Endodermal cell (in vitro differentiated cells): Measurements from ENCODE around the gene KCNK3. TPM values are rescaled to one million over a fixed set of nuclear protein-coding genes. Genes with fewer than 3 reads are reported as not detected.

Experiments used
- DNase-seq: peaks from one replicate; pipeline ENCODE4 v3.0.0-alpha.2; 2017
- H3K27ac ChIP-seq: 2 replicates; pipeline ENCODE4 v1.5.1; 2013; ENCODE audit warnings: mild to moderate bottlenecking, low read depth, low read length, moderate library complexity
- H3K27me3 ChIP-seq: 2 replicates; pipeline ENCODE4 v1.6.1; 2013; ENCODE audit warnings: mild to moderate bottlenecking, low read length, moderate library complexity; ENCODE audit not compliant: insufficient read depth, control insufficient read depth, poor library complexity, severe bottlenecking
- H3K36me3 ChIP-seq: 2 replicates; pipeline ENCODE4 v1.7.0; 2013; ENCODE audit warnings: mild to moderate bottlenecking, low read length, moderate library complexity; ENCODE audit not compliant: control insufficient read depth, insufficient read depth
- H3K4me1 ChIP-seq: one replicate; pipeline ENCODE4 v1.7.0; 2013; ENCODE audit warnings: low read length; ENCODE audit not compliant: control insufficient read depth, insufficient read depth
- H3K4me3 ChIP-seq: 2 replicates; pipeline ENCODE4 v1.5.1; 2013; ENCODE audit warnings: mild to moderate bottlenecking, low read length, moderate library complexity
- H3K9ac ChIP-seq: 2 replicates; pipeline ENCODE4 v1.6.1; 2013; ENCODE audit warnings: mild to moderate bottlenecking, low read length, moderate library complexity; ENCODE audit not compliant: poor library complexity, severe bottlenecking; ENCODE audit errors: extremely low read depth
- H3K9me3 ChIP-seq: 2 replicates; pipeline ENCODE4 v1.6.1; 2013; ENCODE audit warnings: mild to moderate bottlenecking, low read length, moderate library complexity; ENCODE audit not compliant: control insufficient read depth
- H3K27ac Mint-ChIP-seq: 2 replicates; pipeline ENCODE4 v1.8.0; 2020; ENCODE audit warnings: mixed read lengths
- H3K27me3 Mint-ChIP-seq: 2 replicates; pipeline ENCODE4 v1.8.0; 2021; ENCODE audit warnings: mild to moderate bottlenecking, mixed read lengths; ENCODE audit not compliant: insufficient read depth
- H3K36me3 Mint-ChIP-seq: 2 replicates; pipeline ENCODE4 v1.8.0; 2020; ENCODE audit warnings: low read depth, mixed read lengths
- H3K4me1 Mint-ChIP-seq: 2 replicates; pipeline ENCODE4 v1.8.0; 2020; ENCODE audit warnings: mixed read lengths
- H3K4me3 Mint-ChIP-seq: 2 replicates; pipeline ENCODE4 v1.8.0; 2020; ENCODE audit warnings: mild to moderate bottlenecking, moderate library complexity, mixed read lengths
- H3K9me3 Mint-ChIP-seq: 2 replicates; pipeline ENCODE4 v1.8.0; 2020; ENCODE audit warnings: mild to moderate bottlenecking, mixed read lengths
- CTCF ChIP-seq: fragments of 200-600 bp; sonication (generic); conservative IDR thresholded peaks from 2 replicates; pipeline ENCODE4 v1.5.0; 2021; ENCODE audit warnings: antibody characterized with exemption, mild to moderate bottlenecking
- WGBS, 2 experiments: methylation state at CpG; one replicate each; pipeline versions ENCODE4 v1.1.5 to v1.1.7; 2013; ENCODE audit warnings: missing lambda C conversion rate in 2 of 2, mixed read lengths in 1 of 2; ENCODE audit not compliant: insufficient coverage in 1 of 2, insufficient read length in 1 of 2; 5-methylcytosine and 5-hydroxymethylcytosine counted together
- total RNA-seq, 2 donors: library from RNA; stranded (reverse); fragmentation: NEBNext Ultra II Directional in 1 of 2; extraction: Animal tissue kit (Norgen Biotek cat#: 25700) in 1 of 2; gene quantifications; 2 replicates in 1 of 2; 3 replicates in 1 of 2; pipeline ENCODE4 v1.2.1, GENCODE V29; 2021

The KCNK3 gene
- total RNA-seq, 2 donors from 2014 or later, result not detected

GRCh38 chr2:26769089-26769761 is 76.7 kb downstream of the KCNK3 start:
- Mint-ChIP-seq H3K4me3 (no peak overlapping the region), H3K27me3 (no peaks in the 10 kb centered on the region), H3K36me3 (peaks cover 2% of the 10 kb centered on the region), H3K9me3 (no peaks in the 10 kb centered on the region), H3K27ac (no peak overlapping the region), H3K4me1 (peaks cover 20% of the 10 kb centered on the region)
- no peaks in the 10 kb centered on the region for H3K27me3 ChIP-seq
- no peak for DNase-seq
- H3K9ac ChIP-seq, result no peak overlapping the region
- no peaks in the 10 kb centered on the region for H3K36me3 ChIP-seq
- H3K9me3 ChIP-seq, result no peaks in the 10 kb centered on the region
- 89% methylated on average over 11 to 14 of the region's 14 CpGs for WGBS, 2 experiments
- H3K4me3 ChIP-seq, result no peak overlapping the region
- H3K27ac ChIP-seq, result no peak overlapping the region
- peaks cover 8% of the 10 kb centered on the region for H3K4me1 ChIP-seq
- no peak for TF ChIP-seq CTCF

- Histone ChIP-seq H3K4me3 (no peak overlapping the region), H3K27me3 (no peaks in the 10 kb centered on the region), H3K9me3 (no peaks in the 10 kb centered on the region), H3K36me3 (peaks cover 11% of the 10 kb centered on the region), H3K27ac (no peak overlapping the region), H3K9ac (no peak overlapping the region), H3K4me1 (peaks cover 3% of the 10 kb centered on the region)
- H3K27me3 Mint-ChIP-seq, result no peaks in the 10 kb centered on the region
- no peak overlapping the region for H3K27ac Mint-ChIP-seq
- H3K36me3 Mint-ChIP-seq, result peaks cover 8% of the 10 kb centered on the region
- TF ChIP-seq CTCF, result peak; percentile 67
- no peak for DNase-seq
- WGBS, 2 experiments, result 92 to 96% methylated on average over 4 to 6 of the region's 6 CpGs
- H3K9me3 Mint-ChIP-seq, result no peaks in the 10 kb centered on the region
- H3K4me3 Mint-ChIP-seq, result no peak overlapping the region
- H3K4me1 Mint-ChIP-seq, result peaks cover 8% of the 10 kb centered on the region
Observed at GRCh38 chr2:26770986-26771586, 78.6 kb downstream of the KCNK3 start.

GRCh38 chr2:26772064-26773001 is 79.8 kb downstream of the KCNK3 start:
- TF ChIP-seq CTCF, result no peak
- Histone ChIP-seq H3K4me3 (no peak overlapping the region), H3K27ac (no peak overlapping the region), H3K4me1 (no peaks in the 10 kb centered on the region), H3K27me3 (no peaks in the 10 kb centered on the region), H3K36me3 (peaks cover 22% of the 10 kb centered on the region), H3K9ac (no peak overlapping the region), H3K9me3 (no peaks in the 10 kb centered on the region)
- Mint-ChIP-seq H3K4me3 (no peak overlapping the region), H3K27me3 (no peaks in the 10 kb centered on the region), H3K27ac (peak overlapping the region; percentile 18), H3K36me3 (peaks cover 19% of the 10 kb centered on the region), H3K4me1 (peaks cover 7% of the 10 kb centered on the region), H3K9me3 (no peaks in the 10 kb centered on the region)
- WGBS, 2 experiments, result 92 to 93% methylated on average over 10 to 13 of the region's 13 CpGs
- no peak for DNase-seq
